ENCODE data around the gene DHX30. TPM values are rescaled to one million over a fixed set of nuclear protein-coding genes. Genes with fewer than 3 reads are reported as not detected.

Gene DHX30
- total RNA-seq, 1 donor from 2014 or later, result 50.0 TPM

DNA sequence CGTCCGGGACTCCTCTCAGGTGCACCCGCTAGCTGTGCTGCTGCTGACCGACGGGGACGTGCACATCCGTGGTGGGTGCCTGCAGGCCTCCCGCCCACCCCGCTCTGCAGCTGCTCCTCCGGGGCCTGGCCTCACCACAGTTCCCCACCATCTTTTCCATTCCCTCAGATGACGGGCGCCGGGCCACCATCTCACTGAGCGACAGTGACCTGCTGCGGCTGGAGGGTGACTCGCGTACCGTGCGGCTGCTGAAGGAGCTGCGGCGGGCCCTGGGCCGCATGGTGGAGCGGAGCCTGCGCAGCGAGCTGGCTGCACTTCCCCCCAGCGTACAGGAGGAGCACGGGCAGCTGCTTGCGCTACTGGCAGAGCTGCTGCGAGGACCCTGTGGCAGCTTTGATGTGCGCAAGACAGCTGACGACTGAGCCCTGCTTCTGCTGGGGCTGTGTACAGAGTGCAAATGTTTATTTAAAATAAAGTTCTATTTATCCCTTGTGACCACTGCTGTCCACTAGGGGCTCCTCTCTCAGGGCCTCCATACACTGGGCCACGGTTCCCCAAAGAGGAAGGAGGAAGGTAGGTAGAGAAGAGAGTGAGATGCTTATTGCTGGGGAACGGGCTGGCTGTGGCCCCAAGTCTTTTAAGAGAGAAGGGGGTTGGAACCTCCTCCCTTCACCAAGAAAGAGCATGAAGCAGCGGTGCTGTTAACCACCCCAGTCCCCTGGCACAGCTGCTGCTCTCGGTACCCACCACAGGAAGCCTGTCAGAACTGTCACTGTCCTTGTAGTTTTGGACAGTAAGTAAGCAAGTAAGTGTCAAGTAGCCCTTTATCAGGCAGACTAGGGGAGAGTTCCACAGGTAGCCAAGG lies 47.0 kb downstream of the DHX30 start:
- no peak overlapping the region for H3K27ac ChIP-seq (ENCODE audit: low read depth, low read length)
- H3K4me1 Mint-ChIP-seq (ENCODE audit: low read depth, unreplicated experiment), result no peaks in the 10 kb centered on the region
- H3K27me3 Mint-ChIP-seq (ENCODE audit: low read depth, unreplicated experiment), result no peaks in the 10 kb centered on the region
- TF ChIP-seq EZH2 (IDR thresholded peaks at IDR 0.05; ENCODE audit: insufficient read depth, low read length) (no peak), CTCF (IDR thresholded peaks at IDR 0.05; ENCODE audit: insufficient read depth, low read depth, low read length) (peak; percentile 43)
- peaks cover under 1% of the 10 kb centered on the region for H3K36me3 Mint-ChIP-seq (ENCODE audit: low read depth, unreplicated experiment)
- H3K9me3 ChIP-seq (ENCODE audit: insufficient read depth, low read depth, low read length), result no peaks in the 10 kb centered on the region
- H3K4me3 Mint-ChIP-seq (ENCODE audit: unreplicated experiment), result no peak overlapping the region
- H3K4me1 ChIP-seq (ENCODE audit: insufficient read depth, low read length), result no peaks in the 10 kb centered on the region
- no peaks in the 10 kb centered on the region for H3K27me3 ChIP-seq (ENCODE audit: insufficient read depth, low read length)
- H2AFZ ChIP-seq (ENCODE audit: low read depth, low read length), result no peak overlapping the region
- no peak overlapping the region for H3K9ac ChIP-seq (ENCODE audit: low read length)
- H4K20me1 ChIP-seq (ENCODE audit: insufficient read depth, low read length), result peaks cover 64% of the 10 kb centered on the region
- H3K36me3 ChIP-seq (ENCODE audit: insufficient read depth, low read length), result peaks cover 27% of the 10 kb centered on the region
- no peaks in the 10 kb centered on the region for H3K9me3 Mint-ChIP-seq (ENCODE audit: unreplicated experiment)
- H3K4me3 ChIP-seq (ENCODE audit: insufficient read depth, low read depth, low read length), result no peak overlapping the region
- peaks cover 3% of the 10 kb centered on the region for H3K79me2 ChIP-seq (ENCODE audit: insufficient read depth, low read length)
- no peak overlapping the region for H3K4me2 ChIP-seq (ENCODE audit: low read length)
- peak overlapping the region; percentile 75 for H3K27ac Mint-ChIP-seq (ENCODE audit: unreplicated experiment)
- FAIRE-seq (no peak), DNase-seq (ENCODE audit: low read depth) (no peak)

DNA sequence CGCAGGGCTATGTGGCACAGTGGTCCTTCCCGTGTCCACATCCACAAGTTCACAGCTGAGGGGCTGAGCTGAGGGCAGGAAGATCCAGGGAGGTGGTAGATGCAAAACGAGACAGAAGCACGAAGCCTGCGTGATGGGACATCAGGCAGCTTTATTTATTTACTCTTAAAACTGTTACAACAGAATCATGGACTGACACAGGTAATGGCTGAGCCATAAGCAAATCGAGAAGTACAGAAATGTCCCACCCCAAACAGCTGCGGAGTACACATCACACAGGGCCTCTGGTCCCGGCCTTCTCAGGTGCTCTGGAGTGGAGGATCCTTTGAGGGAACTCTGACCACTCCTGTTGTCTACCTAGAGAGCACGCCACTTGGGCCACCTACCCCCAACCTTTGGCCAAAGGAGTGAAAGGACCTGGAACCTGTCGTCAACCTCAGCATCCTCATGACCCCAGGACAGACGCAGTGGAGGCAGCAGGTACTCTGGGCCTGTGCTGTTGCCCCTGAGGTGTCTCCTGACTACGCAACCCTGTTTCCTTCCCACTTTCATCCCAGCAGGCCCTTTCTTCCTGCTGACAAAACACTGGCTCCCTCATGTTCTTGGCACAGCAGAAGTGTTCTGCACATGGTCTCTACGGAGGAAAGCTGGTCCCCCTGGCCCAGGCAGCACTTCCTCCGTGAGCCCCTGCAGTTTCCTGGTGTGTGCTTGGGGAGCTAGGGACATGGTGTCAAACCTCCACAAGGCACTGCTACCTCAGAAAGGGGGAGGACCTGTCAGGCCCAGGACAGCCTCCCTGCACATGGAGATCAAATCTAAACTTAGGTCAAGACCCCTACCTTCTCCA lies 47.8 kb downstream of the DHX30 start:
- Histone ChIP-seq H3K79me2 (ENCODE audit: insufficient read depth, low read length) (peaks cover 3% of the 10 kb centered on the region), H3K27ac (ENCODE audit: low read depth, low read length) (no peak overlapping the region), H3K4me2 (ENCODE audit: low read length) (no peak overlapping the region), H3K4me1 (ENCODE audit: insufficient read depth, low read length) (no peaks in the 10 kb centered on the region), H4K20me1 (ENCODE audit: insufficient read depth, low read length) (peaks cover 70% of the 10 kb centered on the region), H2AFZ (ENCODE audit: low read depth, low read length) (no peak overlapping the region), H3K9me3 (ENCODE audit: insufficient read depth, low read depth, low read length) (no peaks in the 10 kb centered on the region), H3K4me3 (ENCODE audit: insufficient read depth, low read depth, low read length) (no peak overlapping the region), H3K36me3 (ENCODE audit: insufficient read depth, low read length) (peaks cover 34% of the 10 kb centered on the region), H3K27me3 (ENCODE audit: insufficient read depth, low read length) (no peaks in the 10 kb centered on the region), H3K9ac (ENCODE audit: low read length) (no peak overlapping the region)
- Mint-ChIP-seq H3K4me1 (ENCODE audit: low read depth, unreplicated experiment) (no peaks in the 10 kb centered on the region), H3K9me3 (ENCODE audit: unreplicated experiment) (no peaks in the 10 kb centered on the region), H3K27me3 (ENCODE audit: low read depth, unreplicated experiment) (no peaks in the 10 kb centered on the region), H3K4me3 (ENCODE audit: unreplicated experiment) (no peak overlapping the region), H3K27ac (ENCODE audit: unreplicated experiment) (peak overlapping the region; percentile 75), H3K36me3 (ENCODE audit: low read depth, unreplicated experiment) (peaks cover 7% of the 10 kb centered on the region)
- DNase-seq (ENCODE audit: low read depth) (no peak), FAIRE-seq (no peak)
- TF ChIP-seq EZH2 (IDR thresholded peaks at IDR 0.05; ENCODE audit: insufficient read depth, low read length) (no peak), CTCF (IDR thresholded peaks at IDR 0.05; ENCODE audit: insufficient read depth, low read depth, low read length) (no peak)

All from astrocyte (in vitro differentiated cells and primary cell).